ENCODE measurements around the gene PRR20G.

DNA sequence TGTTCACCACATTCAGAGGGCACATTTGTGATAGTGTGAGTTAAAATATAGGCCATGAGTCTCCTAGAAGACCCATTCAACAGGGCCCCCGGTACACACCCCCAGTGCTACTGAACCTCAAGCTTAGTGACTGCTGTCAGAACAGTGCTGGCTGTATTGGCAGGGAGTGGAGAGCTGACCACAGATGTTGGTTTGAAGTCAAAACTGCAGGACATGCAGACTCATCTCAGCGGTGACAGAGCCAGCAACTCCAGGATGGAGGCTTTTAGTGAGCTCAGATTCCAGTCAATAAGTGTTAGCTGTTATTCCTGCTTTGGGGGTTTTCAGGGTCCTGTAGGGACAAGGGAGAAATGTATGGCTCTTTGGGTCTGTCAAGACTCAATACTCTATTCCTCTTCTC, 29.1 kb downstream of the PRR20G start:
- TF ChIP-seq, protein P1, sequence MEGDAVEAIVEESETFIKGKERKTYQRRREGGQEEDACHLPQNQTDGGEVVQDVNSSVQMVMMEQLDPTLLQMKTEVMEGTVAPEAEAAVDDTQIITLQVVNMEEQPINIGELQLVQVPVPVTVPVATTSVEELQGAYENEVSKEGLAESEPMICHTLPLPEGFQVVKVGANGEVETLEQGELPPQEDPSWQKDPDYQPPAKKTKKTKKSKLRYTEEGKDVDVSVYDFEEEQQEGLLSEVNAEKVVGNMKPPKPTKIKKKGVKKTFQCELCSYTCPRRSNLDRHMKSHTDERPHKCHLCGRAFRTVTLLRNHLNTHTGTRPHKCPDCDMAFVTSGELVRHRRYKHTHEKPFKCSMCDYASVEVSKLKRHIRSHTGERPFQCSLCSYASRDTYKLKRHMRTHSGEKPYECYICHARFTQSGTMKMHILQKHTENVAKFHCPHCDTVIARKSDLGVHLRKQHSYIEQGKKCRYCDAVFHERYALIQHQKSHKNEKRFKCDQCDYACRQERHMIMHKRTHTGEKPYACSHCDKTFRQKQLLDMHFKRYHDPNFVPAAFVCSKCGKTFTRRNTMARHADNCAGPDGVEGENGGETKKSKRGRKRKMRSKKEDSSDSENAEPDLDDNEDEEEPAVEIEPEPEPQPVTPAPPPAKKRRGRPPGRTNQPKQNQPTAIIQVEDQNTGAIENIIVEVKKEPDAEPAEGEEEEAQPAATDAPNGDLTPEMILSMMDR (IDR thresholded peaks at IDR 0.05 in 8 of 11, conservative IDR thresholded peaks at IDR 0.05 in 3 of 11) = no peak
- no peak for TF ChIP-seq POLR2AphosphoS5 (IDR thresholded peaks at IDR 0.05)
